Activated T-cell treated with anti-CD3 and anti-CD28 coated beads for 48 hours (primary cell): Measurements from ENCODE around the gene SPATS2.

Source experiments
- DNase-seq: peaks from one replicate; pipeline ENCODE4 v3.0.0-alpha.2; 2020; ENCODE audit warnings: low read depth

Gene SPATS2

DNA sequence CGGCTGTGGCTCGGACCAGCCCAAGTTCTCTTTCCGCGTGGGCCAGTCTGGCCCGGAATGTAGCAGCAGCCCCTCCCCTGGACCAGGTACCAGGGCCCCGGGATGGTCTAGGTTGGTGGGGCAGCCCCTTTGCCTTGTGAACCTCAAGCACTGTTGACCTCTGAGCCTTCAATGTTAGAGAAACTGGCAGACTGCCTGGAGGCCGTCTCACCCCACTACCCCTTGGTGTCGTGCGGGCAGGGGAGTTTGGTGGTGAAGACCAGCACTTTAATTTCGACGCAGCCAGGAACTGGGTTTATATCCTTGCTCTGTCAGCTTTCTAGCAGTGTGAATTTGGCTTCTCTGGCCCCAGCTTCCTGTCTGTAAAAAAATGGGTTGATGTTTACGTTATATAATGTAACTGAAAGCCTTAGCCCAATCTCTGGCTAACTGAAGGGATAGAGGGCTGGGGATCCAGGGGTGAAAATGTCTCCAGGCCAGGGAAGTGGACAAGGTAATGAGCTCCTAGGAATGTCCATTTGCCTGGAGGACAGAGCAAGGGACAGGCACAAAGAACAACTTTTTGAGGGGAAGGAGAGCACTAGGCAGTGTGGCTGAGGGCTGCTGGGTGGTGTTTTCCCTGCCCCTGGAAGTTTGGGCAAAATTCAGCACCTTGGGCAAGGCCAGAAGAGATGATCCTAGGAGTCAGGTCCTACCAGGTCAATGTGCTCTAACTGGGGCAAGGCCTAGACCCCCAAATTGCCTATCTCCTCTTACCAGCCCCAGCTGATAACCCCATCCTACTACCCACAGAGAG is 189.3 kb downstream of the SPATS2 start:
- DNase-seq = no peak

DNA sequence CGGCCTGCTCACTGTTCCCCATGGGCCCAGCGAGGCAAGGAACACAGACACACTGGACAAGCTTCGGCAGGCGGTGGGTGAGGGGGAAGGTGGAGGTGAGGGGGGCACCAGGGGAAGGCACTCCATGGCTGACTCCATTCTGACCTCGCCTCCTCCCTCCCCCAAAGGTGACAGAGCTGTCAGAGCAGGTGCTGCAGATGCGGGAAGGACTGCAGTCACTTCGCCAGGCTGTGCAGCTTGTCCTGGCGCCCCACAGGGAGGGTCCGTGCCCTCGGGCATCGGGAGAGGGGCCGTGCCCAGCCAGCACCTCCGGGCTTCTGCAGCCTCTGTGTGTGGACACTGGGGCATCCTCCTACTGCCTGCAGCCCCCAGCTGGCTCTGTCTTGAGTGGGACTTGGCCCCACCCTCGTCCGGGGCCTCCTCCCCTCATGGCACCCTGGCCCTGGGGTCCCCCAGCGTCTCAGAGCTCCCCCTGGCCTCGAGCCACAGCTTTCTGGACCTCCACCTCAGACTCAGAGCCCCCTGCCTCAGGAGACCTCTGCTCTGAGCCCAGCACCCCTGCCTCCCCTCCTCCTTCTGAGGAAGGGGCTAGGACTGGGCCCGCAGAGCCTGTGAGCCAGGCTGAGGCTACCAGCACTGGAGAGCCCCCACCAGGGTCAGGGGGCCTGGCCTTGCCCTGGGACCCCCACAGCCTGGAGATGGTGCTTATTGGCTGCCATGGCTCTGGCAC is 190.1 kb downstream of the SPATS2 start:
- DNase-seq = no peak

DNA sequence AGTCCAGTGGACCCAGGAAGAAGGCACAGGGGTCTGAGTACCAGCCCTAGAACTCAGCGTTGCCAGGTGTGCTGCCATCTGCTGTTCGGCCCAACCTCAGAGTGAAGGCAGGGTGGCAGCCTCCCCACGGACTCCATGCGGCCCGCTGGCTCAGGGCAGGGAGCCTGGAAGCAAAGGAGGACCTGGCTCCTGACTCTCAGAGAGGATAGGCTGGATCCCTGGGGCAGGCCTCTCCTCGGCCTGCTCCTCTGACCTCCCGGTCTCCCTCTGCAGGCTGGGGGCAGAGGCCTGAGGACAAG is 190.6 kb downstream of the SPATS2 start:
- DNase-seq = no peak

DNA sequence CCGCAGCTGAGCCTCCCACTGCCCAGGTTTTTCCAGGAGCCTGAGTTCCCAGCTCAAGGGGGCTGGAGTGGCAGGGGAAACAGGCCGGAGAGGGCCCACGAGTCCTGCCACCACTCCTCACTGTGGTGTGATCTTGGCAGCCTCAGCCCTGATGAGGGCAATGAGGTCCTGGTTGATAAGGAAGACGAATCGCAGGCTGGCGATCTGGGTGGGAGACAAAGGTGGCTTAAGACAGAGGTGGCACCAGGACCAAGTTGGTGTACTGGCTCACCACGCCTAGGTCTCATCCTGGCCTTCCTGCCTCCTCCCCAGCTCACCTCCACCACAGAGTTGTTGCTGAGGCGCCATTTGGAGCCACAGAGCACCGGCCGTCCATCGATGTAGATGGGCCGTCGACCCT is 191.3 kb downstream of the SPATS2 start:
- DNase-seq = no peak

DNA sequence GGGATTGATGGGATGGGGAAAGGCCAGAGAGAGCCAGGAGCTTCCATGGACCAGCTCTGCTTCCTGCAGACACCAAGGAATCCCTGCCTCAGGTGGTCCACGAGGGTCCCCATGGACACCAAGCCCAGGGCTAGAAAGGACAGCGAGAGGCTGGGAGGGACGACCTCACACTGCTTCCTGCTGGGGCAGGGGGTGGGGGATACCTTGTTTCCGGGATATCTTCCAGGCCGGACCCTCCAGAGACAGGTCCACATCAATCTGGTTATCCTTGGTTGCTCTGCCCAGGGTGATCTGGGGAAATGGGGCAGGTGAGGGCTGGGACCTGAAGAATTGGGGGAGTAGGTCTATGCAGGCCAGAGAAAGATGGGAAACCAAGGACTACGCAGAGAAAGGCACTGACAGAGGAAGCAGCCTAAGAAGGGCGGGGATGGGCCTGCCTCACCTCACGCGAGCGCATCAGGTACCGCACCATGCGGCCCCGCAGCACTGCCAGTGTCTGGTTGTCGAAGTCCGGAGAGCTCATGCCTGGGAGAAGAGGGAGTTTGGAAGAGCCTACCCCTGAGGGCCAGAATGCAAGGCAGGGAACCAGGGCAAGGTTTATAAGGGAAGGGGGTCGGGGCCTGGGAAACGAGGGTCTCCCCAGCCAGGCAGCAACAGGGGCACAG is 191.9 kb downstream of the SPATS2 start:
- no peak for DNase-seq

DNA sequence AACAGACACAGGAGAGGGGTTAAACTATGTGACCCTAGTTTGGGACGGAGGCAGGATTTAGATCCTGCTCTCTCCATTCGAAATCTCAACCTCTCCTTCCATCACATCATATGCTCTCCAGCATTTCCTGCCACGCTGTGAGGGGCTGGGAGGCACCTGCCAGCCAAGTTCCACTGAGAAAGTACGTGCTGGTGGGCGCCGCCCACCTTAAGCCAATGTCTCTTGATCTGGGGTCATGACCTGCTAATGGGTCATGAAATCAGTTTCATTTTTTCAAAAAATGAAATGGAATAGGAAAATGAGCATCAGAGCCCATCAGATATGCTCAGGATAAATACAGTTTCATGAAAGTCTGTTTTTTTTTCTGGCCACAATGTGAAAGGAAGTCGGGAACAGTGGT is 193.4 kb downstream of the SPATS2 start:
- no peak for DNase-seq

DNA sequence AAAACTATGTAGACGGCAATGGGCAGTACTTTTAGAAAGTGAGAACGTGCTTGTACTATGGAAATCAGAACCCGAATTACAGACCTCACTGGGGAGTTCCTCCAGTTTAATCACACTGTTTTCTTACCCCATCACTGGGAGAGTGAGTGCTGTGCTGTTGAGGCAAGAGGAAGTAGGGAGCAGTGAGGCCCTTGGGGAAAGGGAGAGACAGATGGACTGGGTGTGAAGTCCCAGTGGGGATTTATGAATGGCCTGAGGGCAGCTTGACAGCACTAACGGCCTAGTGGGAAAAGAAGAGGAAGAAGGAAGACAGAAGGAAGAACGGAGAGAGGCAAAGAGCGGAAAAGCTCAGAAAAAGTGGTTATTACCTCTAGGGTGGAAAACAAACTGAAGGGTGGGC is 195.0 kb downstream of the SPATS2 start:
- no peak for DNase-seq

DNA sequence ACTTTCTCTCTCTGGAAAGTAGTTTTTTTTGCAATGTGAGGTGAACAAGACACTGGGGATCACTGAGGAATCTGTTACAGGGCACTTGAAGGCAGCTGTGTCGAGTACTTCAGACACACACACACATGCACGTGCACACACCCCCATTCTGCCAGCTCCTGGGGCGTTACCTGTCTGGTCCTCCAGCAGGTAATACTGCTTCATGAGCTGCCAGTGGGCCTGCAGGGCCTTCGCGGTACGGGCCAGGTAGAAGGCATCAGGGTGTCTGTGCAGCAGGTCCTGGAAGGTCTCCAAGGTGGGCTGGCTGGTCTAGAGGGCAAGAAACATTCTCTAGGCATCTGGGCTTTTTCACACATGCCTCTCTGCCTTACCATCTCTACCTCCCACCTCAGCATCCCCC is 195.6 kb downstream of the SPATS2 start:
- no peak for DNase-seq

DNA sequence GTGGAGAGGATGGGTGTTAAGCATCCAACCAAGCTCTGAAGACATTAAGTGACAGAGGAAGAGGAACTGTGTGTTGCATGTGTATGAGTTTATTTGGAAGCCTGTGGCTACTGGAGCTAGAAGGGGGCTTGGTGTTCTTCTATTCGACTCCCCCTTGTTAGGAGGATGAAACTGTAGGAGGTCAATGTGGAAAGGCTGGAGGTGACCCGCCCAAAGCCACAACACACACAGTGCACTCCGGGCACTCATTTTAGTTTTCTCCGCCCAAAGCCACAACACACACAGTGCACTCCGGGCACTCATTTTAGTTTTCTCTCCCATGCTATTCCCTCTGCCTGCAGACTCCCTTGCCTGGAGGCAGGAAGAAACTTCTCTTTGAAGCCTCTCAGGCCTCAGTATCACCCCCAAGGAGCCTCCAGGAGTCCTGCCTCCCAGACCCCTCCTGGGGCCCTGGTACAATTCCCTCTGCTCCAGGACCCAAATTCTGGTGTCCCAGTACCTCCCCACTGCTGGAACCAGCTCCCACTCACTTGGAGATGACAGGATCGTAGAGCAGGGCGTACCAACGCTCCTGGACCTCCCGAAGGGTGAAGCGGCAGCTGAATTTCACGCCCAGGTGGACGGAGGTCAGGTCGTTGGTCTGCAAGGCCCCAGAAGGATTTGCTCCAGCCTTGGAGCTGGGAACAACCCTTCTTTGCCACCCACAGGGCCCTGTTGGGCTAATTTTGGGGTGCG is 196.9 kb downstream of the SPATS2 start:
- no peak for DNase-seq

DNA sequence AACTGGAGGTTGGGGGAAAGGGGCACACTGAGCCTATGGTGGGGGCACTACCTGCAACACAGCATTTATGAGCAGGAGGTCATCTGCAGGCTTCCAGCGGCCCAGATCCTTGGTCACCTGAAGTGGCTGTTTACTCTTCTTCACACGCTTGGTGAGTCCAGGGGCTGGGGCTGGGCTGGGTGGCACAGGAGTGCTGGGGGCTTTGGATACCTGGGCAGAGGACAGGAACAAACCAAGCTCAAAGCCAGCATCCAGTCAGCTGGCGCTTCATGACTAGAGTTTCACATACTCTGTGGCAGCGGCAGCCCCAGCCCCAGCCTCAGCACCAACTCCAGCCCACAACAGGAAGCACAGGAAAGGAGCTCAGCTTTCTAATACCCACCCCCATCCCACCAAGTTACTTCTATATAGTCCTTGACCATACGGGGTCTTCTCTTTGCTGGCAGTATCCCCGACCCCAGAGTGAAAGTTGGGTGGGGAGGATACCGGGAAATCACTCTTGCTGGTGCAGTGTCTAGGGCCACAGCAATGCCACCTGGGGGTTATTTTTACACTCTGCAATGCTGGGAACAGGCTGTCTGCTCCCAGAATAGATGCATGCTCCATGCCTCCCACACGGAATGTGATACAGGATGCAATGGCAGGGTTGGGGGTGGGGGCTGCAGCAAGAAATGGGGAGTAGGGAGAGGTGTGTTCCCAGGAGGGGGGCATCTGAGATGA is 197.6 kb downstream of the SPATS2 start:
- no peak for DNase-seq

DNA sequence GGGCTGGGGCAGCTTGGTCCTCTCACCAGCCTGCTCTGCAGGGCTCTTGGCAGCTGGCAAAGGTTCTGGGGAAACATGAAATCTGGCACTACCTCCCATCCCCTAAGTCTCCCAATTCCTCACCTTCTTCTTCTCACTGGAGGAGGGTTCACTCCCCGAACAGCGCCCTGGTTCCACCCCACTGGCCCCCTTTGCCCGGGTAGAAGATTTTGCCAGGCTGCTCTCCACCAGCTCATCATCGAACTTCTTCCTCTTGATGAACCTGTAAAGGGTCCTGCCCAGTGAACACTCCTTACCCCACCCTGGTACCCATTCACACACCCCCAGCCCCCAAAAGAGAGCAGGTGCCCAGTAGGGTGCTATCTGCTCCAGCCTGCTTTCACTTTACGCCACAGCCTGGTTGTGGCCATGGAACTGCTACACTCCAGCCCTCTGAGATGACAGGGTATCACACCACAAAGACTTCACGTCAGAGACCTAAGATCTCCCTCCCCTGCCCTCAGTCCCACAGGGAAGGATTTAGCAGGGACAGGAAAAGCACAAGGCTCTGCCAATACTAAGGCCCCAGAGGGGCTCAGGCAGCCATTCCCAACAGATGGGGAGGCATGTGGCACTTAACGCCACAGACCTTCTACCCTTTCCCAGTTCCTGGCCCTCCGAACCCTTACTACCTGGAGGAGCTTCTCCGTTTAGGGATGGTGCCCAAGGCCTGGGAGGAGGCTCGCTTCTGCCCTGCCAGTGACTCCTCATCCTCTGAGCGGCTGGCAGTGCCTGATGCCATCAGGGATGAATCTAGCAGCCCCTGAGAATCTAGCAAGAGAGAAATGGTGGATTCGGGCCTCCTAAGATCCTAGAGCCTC is 198.4 kb downstream of the SPATS2 start:
- DNase-seq = no peak

DNA sequence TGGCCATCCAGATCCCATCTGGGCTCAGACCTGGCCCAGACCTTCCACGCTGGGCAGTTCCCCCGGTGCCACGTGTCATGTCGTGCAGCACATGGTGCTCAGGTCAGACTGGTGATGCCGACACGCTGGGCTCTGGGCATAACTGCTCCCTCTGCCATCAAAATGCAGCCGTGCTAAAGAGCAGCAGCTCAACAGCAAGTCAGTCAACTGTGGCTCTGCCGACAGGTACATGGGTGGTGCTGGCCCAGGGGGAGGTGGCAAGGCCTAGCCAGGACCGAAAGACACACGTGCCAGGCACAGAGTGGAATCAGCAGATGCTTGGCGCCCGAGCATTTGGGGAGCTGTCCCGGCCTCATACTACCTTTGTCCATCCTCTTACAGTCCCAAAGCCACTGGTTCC is 199.1 kb downstream of the SPATS2 start:
- no peak for DNase-seq

DNA sequence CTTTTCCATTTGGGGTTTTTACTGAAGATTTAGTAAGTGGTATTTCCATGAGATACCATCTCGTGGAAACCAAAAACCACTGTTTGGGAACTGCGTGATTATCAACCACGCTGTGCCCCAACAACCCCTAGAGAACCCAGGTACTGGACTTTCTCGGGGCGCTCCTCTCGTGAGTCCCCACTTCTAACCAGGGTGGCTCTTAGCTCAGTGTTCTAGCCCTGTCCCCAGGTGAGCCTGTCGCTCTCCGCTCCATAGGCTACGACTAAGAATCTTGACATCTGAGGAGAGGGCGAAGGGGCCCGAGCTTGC is 200.0 kb downstream of the SPATS2 start:
- DNase-seq = no peak

DNA sequence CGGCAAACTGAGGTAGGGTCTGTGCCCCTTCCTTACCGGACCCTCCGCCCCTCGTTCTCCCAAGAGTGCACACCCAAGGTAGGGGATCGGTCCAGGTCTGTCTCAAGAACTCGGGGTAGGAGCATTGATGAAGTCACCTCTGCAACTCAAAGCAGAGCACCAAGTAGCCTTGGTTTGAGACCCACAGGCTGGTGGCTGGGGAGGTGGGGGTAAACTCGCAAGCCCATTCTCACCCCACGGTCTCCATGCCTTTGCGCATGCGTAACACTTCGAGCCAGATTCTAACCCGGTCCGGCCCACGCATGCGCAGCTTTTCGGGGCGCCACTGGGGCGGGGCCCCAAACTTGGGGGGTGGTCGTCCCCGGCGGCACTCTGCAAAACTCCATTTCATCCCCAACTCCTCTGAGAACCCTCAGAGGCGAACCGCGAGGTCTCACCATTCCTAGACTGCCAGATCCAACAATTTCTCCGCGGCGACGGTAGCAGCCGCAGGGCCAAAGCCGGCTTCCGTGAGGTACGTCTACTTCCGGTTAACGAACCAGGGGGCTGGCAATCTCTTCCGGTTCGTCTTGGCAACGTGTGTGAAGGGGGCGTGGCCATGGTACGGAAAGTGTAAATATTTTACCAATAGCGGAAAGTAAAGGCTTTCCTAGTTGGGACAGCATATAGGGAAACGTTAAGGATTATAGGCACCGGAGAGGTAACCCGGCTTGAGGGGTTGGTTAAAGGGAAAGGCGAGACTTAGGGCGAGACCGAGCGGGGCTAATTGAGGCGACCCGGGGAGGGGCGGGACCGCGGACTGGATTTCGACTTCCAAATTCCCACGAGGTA is 200.6 kb downstream of the SPATS2 start, which contains the start of gene MCRS1:
Gene MCRS1 (minus strand): TSS at position 532 of the 831 bp plus-strand sequence. CDS start 1,411 bp downstream, outside the sequence.
- peak; percentile 77 for DNase-seq

DNA sequence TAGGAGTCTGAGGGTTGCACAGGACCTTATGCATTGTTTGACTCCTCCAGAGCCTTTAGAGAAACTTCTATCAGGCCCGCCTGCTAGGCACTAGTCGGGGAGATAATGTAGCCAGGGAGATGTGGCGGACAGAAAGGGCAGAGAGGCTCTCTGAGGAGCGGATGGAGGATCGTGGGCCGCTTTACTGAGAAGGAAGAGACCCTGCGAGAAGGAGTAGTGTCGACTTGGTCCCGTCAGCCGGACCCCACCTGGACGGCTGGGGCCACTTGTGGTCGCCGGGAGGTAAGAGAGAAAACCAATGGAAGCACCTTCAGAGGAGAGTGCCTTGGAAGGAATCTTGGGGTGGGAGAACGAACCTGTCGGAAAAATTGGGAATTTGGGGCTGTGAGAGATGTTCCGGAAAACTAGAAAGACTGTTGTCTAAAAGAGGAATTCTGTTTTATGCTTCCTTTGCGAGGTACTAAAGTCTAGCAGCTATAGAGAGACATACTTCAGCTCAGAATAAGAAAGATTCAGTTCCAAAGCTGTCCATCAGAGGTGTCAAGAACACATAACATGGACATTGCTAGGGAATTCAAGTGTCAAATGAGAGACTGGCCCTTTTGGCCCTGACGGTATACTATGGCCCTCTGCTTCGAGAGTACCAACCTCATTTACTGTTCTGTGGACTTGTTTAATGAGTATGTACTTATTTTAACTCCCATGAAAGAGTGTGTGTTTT is 201.3 kb downstream of the SPATS2 start:
- no peak for DNase-seq
